Measurements from ENCODE around the gene ZNF621. TPM values are rescaled to one million over a fixed set of nuclear protein-coding genes. Genes with fewer than 3 reads are reported as not detected.

The ZNF621 gene
- total RNA-seq, 1 experiment from 2014 or later = 20.0 TPM

DNA sequence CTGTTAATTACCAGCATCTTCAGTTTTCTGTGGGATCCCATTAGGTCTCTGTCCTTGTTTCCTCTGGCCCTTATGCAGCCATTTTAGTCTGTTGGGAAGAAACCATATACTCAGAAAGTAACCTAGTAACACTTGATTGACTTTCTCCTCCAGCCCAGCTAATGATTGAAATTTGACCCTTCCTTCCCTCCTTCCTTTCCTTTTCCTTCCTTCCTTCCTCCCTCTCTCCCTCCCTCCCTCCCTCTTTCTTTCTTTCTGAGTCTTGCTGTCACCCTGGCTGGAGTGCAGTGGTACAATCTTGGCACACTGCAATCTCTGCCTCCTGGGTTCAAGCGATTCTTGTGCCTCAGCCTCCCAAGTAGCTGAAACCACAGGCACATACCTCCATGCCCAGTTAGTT lies 24.8 kb upstream of the ZNF621 start:
- no peak overlapping the region for H3K4me3 Mint-ChIP-seq
- DNase-seq (ENCODE audit: low spot score) (no peak), ATAC-seq (no peak)
- peaks cover 4% of the 10 kb centered on the region; the same call in 1 of the 2 replicates for H3K4me1 Mint-ChIP-seq
- ChIA-PET CTCF (no interaction called here), POLR2A (no interaction called here)
- H3K27me3 Mint-ChIP-seq (ENCODE audit: low read depth) = peaks cover 2% of the 10 kb centered on the region; the same call in 1 of the 2 replicates
- no peak overlapping the region for H3K27ac Mint-ChIP-seq
- no peak for TF ChIP-seq TEAD4 (CRISPR knock-in tag; IDR thresholded peaks at IDR 0.05)
- TF ChIP-seq, protein P1, sequence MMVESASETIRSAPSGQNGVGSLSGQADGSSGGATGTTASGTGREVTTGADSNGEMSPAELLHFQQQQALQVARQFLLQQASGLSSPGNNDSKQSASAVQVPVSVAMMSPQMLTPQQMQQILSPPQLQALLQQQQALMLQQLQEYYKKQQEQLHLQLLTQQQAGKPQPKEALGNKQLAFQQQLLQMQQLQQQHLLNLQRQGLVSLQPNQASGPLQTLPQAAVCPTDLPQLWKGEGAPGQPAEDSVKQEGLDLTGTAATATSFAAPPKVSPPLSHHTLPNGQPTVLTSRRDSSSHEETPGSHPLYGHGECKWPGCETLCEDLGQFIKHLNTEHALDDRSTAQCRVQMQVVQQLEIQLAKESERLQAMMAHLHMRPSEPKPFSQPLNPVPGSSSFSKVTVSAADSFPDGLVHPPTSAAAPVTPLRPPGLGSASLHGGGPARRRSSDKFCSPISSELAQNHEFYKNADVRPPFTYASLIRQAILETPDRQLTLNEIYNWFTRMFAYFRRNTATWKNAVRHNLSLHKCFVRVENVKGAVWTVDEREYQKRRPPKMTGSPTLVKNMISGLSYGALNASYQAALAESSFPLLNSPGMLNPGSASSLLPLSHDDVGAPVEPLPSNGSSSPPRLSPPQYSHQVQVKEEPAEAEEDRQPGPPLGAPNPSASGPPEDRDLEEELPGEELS (CRISPR knock-in tag; IDR thresholded peaks at IDR 0.05) = no peak
- H3K36me3 Mint-ChIP-seq = no peaks in the 10 kb centered on the region
- no peaks in the 10 kb centered on the region for H3K9me3 Mint-ChIP-seq

DNA sequence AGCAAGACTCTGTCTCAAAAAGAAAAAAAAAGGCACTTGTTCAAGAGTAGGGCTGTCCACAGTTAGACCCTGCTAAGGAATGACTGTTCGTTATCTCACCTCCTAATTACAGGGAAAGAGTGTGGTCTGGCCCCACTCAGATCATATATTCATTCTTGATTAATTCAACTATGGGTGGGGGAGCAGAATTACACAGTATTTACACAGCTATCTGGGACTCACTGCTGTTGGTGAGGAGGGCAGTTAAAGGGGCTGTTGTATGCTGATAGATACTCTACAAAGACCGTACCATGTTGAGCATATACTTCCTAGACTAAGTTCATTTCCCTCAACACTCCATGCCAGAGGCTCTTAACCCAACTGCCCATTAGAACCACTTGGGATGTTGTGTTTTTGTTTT lies 22.7 kb upstream of the ZNF621 start:
- H3K27ac Mint-ChIP-seq = no peak overlapping the region

DNA sequence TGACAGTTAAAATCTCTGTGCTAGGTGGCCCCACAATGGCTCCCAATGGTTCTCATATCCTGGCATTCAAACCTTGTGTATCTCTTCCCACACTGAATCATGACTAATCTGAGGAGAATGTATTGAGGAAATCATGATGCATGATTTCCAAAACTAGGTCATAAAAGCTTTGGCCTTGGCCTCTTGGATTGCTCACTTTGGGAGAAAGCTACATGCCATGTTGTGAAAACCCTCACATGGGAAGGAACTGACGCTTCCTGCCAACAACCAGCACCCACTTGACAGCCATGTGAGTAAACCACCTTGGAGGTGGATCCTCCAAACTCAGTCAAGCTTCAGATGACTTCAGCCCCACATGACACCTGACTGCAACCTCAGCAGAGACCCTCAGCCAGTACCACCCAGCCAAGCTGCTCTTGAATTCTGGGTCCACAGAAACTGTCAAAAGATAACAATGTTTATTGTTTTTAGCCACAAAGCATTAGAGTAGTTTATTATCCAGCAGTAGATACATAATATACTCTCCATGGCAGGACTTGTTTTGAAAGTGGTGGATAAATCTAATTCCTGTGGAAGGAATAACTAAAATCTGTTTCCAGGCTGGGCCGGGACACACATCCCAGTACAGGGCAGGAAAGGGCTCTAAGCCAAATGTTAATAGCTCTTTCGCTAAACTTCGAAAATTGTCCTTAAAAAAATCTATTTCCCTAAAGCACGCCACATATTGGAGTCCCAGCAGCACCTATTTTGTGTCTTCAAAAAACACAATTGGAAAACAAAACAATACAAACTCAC lies 19.9 kb upstream of the ZNF621 start:
- ChIA-PET CTCF (interaction anchor here (1.0 to 2.5 kb wide), 11 partner anchors 10 to 196 kb away, joined by 3 to 22 read pairs (median 6); partner anchors contain the start of genes RPL14, ZNF619 and ZNF621), POLR2A (interaction anchor here (1.3 to 2.5 kb wide), 4 partner anchors 19 to 694 kb away, joined by 3 to 24 read pairs (median 4); partner anchors contain the start of genes CTNNB1, ZNF619 and ZNF621)
- ATAC-seq (no peak), DNase-seq (ENCODE audit: low spot score) (no peak)
- Mint-ChIP-seq H3K4me1 (peaks cover 17% of the 10 kb centered on the region), H3K27ac (no peak overlapping the region), H3K36me3 (peaks cover 20% of the 10 kb centered on the region), H3K4me3 (peak overlapping the region; percentile 93), H3K9me3 (no peaks in the 10 kb centered on the region), H3K27me3 (ENCODE audit: low read depth) (peaks cover 2% of the 10 kb centered on the region; the same call in 1 of the 2 replicates)
- TF ChIP-seq ELF4 (CRISPR knock-in tag; IDR thresholded peaks at IDR 0.05; ENCODE audit: low read depth) (no peak), TCF7 (CRISPR knock-in tag; IDR thresholded peaks at IDR 0.05; ENCODE audit: low read depth) (no peak), NFE2L1 (CRISPR knock-in tag; IDR thresholded peaks at IDR 0.05) (no peak), NFYB (CRISPR knock-in tag; conservative IDR thresholded peaks at IDR 0.05; ENCODE audit: low read depth) (no peak)
- TF ChIP-seq, protein P2, sequence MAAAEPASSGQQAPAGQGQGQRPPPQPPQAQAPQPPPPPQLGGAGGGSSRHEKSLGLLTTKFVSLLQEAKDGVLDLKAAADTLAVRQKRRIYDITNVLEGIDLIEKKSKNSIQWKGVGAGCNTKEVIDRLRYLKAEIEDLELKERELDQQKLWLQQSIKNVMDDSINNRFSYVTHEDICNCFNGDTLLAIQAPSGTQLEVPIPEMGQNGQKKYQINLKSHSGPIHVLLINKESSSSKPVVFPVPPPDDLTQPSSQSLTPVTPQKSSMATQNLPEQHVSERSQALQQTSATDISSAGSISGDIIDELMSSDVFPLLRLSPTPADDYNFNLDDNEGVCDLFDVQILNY (CRISPR knock-in tag; IDR thresholded peaks at IDR 0.05) = no peak
- TF ChIP-seq, protein P3, sequence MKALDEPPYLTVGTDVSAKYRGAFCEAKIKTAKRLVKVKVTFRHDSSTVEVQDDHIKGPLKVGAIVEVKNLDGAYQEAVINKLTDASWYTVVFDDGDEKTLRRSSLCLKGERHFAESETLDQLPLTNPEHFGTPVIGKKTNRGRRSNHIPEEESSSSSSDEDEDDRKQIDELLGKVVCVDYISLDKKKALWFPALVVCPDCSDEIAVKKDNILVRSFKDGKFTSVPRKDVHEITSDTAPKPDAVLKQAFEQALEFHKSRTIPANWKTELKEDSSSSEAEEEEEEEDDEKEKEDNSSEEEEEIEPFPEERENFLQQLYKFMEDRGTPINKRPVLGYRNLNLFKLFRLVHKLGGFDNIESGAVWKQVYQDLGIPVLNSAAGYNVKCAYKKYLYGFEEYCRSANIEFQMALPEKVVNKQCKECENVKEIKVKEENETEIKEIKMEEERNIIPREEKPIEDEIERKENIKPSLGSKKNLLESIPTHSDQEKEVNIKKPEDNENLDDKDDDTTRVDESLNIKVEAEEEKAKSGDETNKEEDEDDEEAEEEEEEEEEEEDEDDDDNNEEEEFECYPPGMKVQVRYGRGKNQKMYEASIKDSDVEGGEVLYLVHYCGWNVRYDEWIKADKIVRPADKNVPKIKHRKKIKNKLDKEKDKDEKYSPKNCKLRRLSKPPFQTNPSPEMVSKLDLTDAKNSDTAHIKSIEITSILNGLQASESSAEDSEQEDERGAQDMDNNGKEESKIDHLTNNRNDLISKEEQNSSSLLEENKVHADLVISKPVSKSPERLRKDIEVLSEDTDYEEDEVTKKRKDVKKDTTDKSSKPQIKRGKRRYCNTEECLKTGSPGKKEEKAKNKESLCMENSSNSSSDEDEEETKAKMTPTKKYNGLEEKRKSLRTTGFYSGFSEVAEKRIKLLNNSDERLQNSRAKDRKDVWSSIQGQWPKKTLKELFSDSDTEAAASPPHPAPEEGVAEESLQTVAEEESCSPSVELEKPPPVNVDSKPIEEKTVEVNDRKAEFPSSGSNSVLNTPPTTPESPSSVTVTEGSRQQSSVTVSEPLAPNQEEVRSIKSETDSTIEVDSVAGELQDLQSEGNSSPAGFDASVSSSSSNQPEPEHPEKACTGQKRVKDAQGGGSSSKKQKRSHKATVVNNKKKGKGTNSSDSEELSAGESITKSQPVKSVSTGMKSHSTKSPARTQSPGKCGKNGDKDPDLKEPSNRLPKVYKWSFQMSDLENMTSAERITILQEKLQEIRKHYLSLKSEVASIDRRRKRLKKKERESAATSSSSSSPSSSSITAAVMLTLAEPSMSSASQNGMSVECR (CRISPR knock-in tag; IDR thresholded peaks at IDR 0.05; ENCODE audit: borderline replicate concordance) = no peak
- TF ChIP-seq, protein P4, sequence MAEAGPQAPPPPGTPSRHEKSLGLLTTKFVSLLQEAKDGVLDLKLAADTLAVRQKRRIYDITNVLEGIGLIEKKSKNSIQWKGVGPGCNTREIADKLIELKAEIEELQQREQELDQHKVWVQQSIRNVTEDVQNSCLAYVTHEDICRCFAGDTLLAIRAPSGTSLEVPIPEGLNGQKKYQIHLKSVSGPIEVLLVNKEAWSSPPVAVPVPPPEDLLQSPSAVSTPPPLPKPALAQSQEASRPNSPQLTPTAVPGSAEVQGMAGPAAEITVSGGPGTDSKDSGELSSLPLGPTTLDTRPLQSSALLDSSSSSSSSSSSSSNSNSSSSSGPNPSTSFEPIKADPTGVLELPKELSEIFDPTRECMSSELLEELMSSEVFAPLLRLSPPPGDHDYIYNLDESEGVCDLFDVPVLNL (CRISPR knock-in tag; IDR thresholded peaks at IDR 0.05; ENCODE audit: borderline replicate concordance, low read depth) = no peak
- TF ChIP-seq, protein P5, sequence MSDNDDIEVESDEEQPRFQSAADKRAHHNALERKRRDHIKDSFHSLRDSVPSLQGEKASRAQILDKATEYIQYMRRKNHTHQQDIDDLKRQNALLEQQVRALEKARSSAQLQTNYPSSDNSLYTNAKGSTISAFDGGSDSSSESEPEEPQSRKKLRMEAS (CRISPR knock-in tag; IDR thresholded peaks at IDR 0.05) = no peak
- TF ChIP-seq, protein P6, sequence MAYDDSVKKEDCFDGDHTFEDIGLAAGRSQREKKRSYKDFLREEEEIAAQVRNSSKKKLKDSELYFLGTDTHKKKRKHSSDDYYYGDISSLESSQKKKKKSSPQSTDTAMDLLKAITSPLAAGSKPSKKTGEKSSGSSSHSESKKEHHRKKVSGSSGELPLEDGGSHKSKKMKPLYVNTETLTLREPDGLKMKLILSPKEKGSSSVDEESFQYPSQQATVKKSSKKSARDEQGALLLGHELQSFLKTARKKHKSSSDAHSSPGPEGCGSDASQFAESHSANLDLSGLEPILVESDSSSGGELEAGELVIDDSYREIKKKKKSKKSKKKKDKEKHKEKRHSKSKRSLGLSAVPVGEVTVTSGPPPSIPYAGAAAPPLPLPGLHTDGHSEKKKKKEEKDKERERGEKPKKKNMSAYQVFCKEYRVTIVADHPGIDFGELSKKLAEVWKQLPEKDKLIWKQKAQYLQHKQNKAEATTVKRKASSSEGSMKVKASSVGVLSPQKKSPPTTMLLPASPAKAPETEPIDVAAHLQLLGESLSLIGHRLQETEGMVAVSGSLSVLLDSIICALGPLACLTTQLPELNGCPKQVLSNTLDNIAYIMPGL (CRISPR knock-in tag; IDR thresholded peaks at IDR 0.05) = no peak
- TF ChIP-seq, protein P7, sequence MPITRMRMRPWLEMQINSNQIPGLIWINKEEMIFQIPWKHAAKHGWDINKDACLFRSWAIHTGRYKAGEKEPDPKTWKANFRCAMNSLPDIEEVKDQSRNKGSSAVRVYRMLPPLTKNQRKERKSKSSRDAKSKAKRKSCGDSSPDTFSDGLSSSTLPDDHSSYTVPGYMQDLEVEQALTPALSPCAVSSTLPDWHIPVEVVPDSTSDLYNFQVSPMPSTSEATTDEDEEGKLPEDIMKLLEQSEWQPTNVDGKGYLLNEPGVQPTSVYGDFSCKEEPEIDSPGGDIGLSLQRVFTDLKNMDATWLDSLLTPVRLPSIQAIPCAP (CRISPR knock-in tag; IDR thresholded peaks at IDR 0.05) = no peak
- TF ChIP-seq, protein P8, sequence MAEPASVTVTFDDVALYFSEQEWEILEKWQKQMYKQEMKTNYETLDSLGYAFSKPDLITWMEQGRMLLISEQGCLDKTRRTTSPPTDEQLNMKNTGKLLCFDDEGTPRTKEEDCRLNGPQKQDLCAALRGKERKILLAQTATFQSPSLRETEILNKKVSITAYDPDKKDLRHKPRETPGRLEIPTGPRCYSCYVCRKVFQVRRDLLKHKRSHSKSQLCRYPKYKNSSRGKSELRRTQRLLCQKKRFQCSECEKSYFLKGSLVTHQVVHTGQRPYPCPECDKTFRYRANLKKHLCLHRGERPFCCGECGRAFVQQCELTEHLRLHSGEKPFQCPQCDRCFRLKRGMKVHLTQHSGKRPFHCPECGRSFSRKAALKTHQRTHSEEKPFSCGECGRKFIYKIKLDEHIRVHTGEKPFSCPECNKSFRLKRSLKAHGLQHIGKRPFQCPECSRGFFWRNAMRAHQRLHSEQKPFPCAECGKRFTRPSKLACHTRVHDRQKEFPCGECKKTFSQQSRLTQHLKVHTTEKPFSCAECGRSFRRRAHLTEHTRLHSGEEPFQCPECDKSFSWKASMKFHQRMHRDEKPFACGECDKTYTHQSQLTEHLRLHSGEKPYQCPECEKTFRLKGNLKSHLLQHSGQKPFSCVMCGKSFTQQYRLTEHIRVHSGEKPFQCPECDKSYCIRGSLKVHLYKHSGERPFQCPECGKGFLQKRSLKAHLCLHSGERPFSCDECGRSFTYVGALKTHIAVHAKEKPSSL (CRISPR knock-in tag; conservative IDR thresholded peaks at IDR 0.05) = no peak

More for the DNA sequence above, 22.7 kb upstream of the ZNF621 start:
- ChIA-PET CTCF (no interaction called here), POLR2A (no interaction called here)
- Mint-ChIP-seq H3K4me3 (no peak overlapping the region), H3K36me3 (no peaks in the 10 kb centered on the region), H3K9me3 (no peaks in the 10 kb centered on the region), H3K4me1 (peaks cover 19% of the 10 kb centered on the region), H3K27me3 (ENCODE audit: low read depth) (peaks cover 2% of the 10 kb centered on the region; the same call in 1 of the 2 replicates)
- no peak for DNase-seq (ENCODE audit: low spot score)
- no peak for ATAC-seq
- no peak for TF ChIP-seq ZNF416 (CRISPR knock-in tag; IDR thresholded peaks at IDR 0.05)
- TF ChIP-seq CREB1 (CRISPR knock-in tag; IDR thresholded peaks at IDR 0.05) = no peak
- TF ChIP-seq SOX15 (CRISPR knock-in tag; IDR thresholded peaks at IDR 0.05) = no peak
- TF ChIP-seq EMX1 (CRISPR knock-in tag; IDR thresholded peaks at IDR 0.05) = no peak
- TF ChIP-seq OVOL2 (CRISPR knock-in tag; IDR thresholded peaks at IDR 0.05; ENCODE audit: borderline replicate concordance) = no peak
